ENCODE measurements around the gene NINJ1.

DNA sequence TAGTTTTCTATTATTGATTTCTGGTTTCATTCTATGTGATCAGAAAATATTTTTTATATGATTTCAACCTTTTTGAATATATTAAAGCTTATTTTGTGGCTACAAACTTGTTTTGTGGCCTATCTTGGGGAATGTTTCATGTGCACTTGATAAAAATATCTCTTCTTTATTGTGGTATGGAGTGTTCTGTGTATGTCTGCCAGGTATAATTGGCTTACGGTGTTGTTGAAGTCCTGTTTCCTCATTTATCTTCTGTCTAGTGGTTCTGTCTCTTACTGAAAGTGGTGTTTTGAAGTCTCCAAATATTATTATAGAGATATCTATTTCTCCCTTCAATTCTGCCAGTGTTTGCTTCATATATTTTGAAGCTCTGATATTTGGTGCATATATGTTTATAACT lies 28.4 kb downstream of the NINJ1 start:
- TF ChIP-seq, protein P1, sequence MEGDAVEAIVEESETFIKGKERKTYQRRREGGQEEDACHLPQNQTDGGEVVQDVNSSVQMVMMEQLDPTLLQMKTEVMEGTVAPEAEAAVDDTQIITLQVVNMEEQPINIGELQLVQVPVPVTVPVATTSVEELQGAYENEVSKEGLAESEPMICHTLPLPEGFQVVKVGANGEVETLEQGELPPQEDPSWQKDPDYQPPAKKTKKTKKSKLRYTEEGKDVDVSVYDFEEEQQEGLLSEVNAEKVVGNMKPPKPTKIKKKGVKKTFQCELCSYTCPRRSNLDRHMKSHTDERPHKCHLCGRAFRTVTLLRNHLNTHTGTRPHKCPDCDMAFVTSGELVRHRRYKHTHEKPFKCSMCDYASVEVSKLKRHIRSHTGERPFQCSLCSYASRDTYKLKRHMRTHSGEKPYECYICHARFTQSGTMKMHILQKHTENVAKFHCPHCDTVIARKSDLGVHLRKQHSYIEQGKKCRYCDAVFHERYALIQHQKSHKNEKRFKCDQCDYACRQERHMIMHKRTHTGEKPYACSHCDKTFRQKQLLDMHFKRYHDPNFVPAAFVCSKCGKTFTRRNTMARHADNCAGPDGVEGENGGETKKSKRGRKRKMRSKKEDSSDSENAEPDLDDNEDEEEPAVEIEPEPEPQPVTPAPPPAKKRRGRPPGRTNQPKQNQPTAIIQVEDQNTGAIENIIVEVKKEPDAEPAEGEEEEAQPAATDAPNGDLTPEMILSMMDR (IDR thresholded peaks at IDR 0.05), result no peak
- no peak for TF ChIP-seq POLR2A (IDR thresholded peaks at IDR 0.05)

Data from Peyer's patch (tissue), 4 donors.